Esophagus muscularis mucosa (tissue), 4 donors: ENCODE measurements around the gene HHIP. TPM values are rescaled to one million over a fixed set of nuclear protein-coding genes. Genes with fewer than 3 reads are reported as not detected.

Experiments
- DNase-seq: peaks from one replicate; pipeline ENCODE4 v3.0.0-alpha.2; 2017; ENCODE audit errors: extremely low spot score
- H3K27ac ChIP-seq, 4 donors: fragments of 200-600 bp; sonication (generic); replicated peaks in 1 of 4; 1 replicate in 3 of 4; 2 replicates in 1 of 4; pipeline ENCODE4 v1.5.1; 2016 to 2019; ENCODE audit warnings: mild to moderate bottlenecking in 1 of 4
- H3K27me3 ChIP-seq, 4 donors: fragments of 200-600 bp; sonication (generic); one replicate each; pipeline versions ENCODE4 v1.5.1 to v1.6.0; 2016 to 2019
- H3K36me3 ChIP-seq, 4 donors: fragments of 200-600 bp; sonication (generic); one replicate each; pipeline ENCODE4 v1.5.1; 2016 to 2019
- H3K4me1 ChIP-seq, 4 donors: fragments of 200-600 bp; sonication (generic); one replicate each; pipeline ENCODE4 v1.5.1; 2016 to 2019
- H3K4me3 ChIP-seq, 4 donors: fragments of 200-600 bp; sonication (generic); 1 replicate in 2 of 4; 2 replicates in 2 of 4; pipeline ENCODE4 v1.5.1; 2016 to 2019; ENCODE audit warnings: mild to moderate bottlenecking in 4 of 4, moderate library complexity in 1 of 4
- H3K9me3 ChIP-seq, 4 donors: fragments of 200-600 bp; sonication (generic); 1 replicate in 3 of 4; 2 replicates in 1 of 4; pipeline ENCODE4 v1.5.1; 2016 to 2019
- CTCF ChIP-seq, 3 experiments: fragments of 200-600 bp in 2 of 3; fragments of 450-650 bp in 1 of 3; sonication (generic) in 2 of 3; IDR thresholded peaks; one replicate each; pipeline ENCODE4 v1.5.1; 2017 to 2019; ENCODE audit warnings: antibody characterized with exemption in 3 of 3, mild to moderate bottlenecking in 2 of 3, moderate library complexity in 1 of 3
- EP300 ChIP-seq: sonication (generic); formaldehyde crosslinking; IDR thresholded peaks from one replicate; pipeline ENCODE4 v1.6.1; 2017; ENCODE audit warnings: antibody characterized with exemption
- POLR2A ChIP-seq: fragments of 450-650 bp; IDR thresholded peaks from one replicate; pipeline ENCODE4 v1.6.1; 2017; ENCODE audit warnings: antibody characterized with exemption, moderate library complexity, mild to moderate bottlenecking, low read depth
- POLR2AphosphoS5 ChIP-seq, 2 donors: sonication (generic); formaldehyde crosslinking; IDR thresholded peaks; one replicate each; pipeline ENCODE4 v1.6.1; 2017; ENCODE audit warnings: antibody characterized with exemption in 2 of 2
- WGBS: methylation state at CpG from one replicate; pipeline ENCODE4 v1.1.5; 2018; 5-methylcytosine and 5-hydroxymethylcytosine counted together
- intact Hi-C: fragments of 100-400 bp; cut with DNase I; formaldehyde crosslinking; loops from one replicate; pipeline ENCODE4 v1.15.1; 2023
- total RNA-seq, 4 donors: library from RNA; depleted of rRNA; stranded (reverse); fragments of >200 nt; gene quantifications; one replicate each; pipeline versions ENCODE4 v1.1.0 to v1.2.1, GENCODE V29; 2016

Gene HHIP
- total RNA-seq, 4 donors from 2014 or later = under 0.01 to 0.75 (median 0.15) TPM

GRCh38 chr4:144778364-144778763 is 132.4 kb downstream of the HHIP start:
- Histone ChIP-seq H3K9me3 (no peaks in the 10 kb centered on the region), H3K4me3 (no peak overlapping the region), H3K4me1 (no peaks in the 10 kb centered on the region), H3K27ac (no peak overlapping the region), H3K36me3 (no peaks in the 10 kb centered on the region), H3K27me3 (no peaks in the 10 kb centered on the region)
- DNase-seq = no peak
- TF ChIP-seq EP300 (no peak), CTCF (IDR thresholded peaks at IDR 0.05) (no peak), POLR2AphosphoS5 (IDR thresholded peaks at IDR 0.05) (no peak), POLR2A (no peak)
- WGBS = 94% methylated on average over 2 of the region's 2 CpGs
- intact Hi-C loops = no loop called here

- no peaks in the 10 kb centered on the region for H3K9me3 ChIP-seq
- H3K27me3 ChIP-seq = no peaks in the 10 kb centered on the region
- TF ChIP-seq POLR2AphosphoS5 (IDR thresholded peaks at IDR 0.05) (no peak), POLR2A (no peak), EP300 (no peak), CTCF (IDR thresholded peaks at IDR 0.05) (no peak)
- no peak overlapping the region for H3K4me3 ChIP-seq
- intact Hi-C loops = no loop called here
- no peak overlapping the region for H3K27ac ChIP-seq
- no peaks in the 10 kb centered on the region for H3K4me1 ChIP-seq
- no peaks in the 10 kb centered on the region for H3K36me3 ChIP-seq
- DNase-seq = no peak
- WGBS = 49% methylated on average over 5 of the region's 5 CpGs
Measured at GRCh38 chr4:144782345-144782744, 136.4 kb downstream of the HHIP start.

- Histone ChIP-seq H3K27ac (no peak overlapping the region), H3K4me1 (no peaks in the 10 kb centered on the region), H3K9me3 (no peaks in the 10 kb centered on the region), H3K4me3 (no peak overlapping the region), H3K36me3 (no peaks in the 10 kb centered on the region), H3K27me3 (no peaks in the 10 kb centered on the region)
- TF ChIP-seq CTCF (IDR thresholded peaks at IDR 0.05) (no peak), POLR2A (no peak), EP300 (no peak), POLR2AphosphoS5 (IDR thresholded peaks at IDR 0.05) (no peak)
- WGBS = 90% methylated on average over 3 of the region's 3 CpGs
- DNase-seq = no peak
- intact Hi-C loops = no loop called here
Measured at GRCh38 chr4:144785961-144786360, 140.0 kb downstream of the HHIP start.

- Histone ChIP-seq H3K36me3 (no peaks in the 10 kb centered on the region), H3K9me3 (peaks cover 0 to 4% (median 0%) of the 10 kb centered on the region in 4 donors), H3K4me1 (no peaks in the 10 kb centered on the region), H3K27me3 (no peaks in the 10 kb centered on the region), H3K4me3 (no peak overlapping the region), H3K27ac (no peak overlapping the region)
- TF ChIP-seq EP300 (no peak), CTCF (IDR thresholded peaks at IDR 0.05) (peak in 2 of 3 experiments; percentile 29 to 37)
- DNase-seq = no peak
- intact Hi-C loops = no loop called here
- 70% methylated on average over 2 of the region's 2 CpGs for WGBS
Measured at GRCh38 chr4:144787365-144788258, 141.7 kb downstream of the HHIP start.
